ENCODE results near the gene SPNS1. TPM values are rescaled to one million over a fixed set of nuclear protein-coding genes. Genes with fewer than 3 reads are reported as not detected.

SPNS1 gene
- total RNA-seq, 6 experiments from 2014 or later = 36.9 to 43.0 (median 39.9) TPM

DNA sequence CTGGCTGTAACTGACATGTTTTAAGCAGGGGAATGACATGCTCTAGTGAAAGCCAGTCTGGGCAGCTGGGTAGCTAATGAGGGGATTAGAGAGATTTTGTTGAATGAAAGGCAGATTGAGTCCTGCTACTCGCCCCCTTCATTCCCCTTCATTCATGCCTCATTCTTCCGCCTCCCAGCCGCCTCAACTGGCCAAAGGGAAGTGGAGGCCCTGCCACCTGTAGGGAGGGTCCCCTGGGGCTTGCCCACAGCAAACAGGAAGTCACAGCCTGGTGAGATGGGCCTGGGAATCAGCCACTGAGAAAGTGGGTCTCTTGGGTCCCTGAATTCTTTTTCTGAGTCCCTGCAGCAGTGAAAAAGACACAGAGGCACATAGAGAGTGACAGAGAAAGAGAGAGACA is 43.9 kb upstream of the SPNS1 start:
- Mint-ChIP-seq H3K27me3 (ENCODE audit: insufficient read depth) (peaks cover 10% of the 10 kb centered on the region), H3K36me3 (ENCODE audit: low read depth) (0 out of 2 replicates have a peak, but pooled peaks cover 3% of the 10 kb centered on the region), H3K4me3 (no peak overlapping the region), H3K9me3 (no peaks in the 10 kb centered on the region), H3K4me1 (ENCODE audit: low read depth) (peaks cover 5% of the 10 kb centered on the region; the same call in 1 of the 2 replicates), H3K27ac (no peak overlapping the region)
- TF ChIP-seq, protein P1, sequence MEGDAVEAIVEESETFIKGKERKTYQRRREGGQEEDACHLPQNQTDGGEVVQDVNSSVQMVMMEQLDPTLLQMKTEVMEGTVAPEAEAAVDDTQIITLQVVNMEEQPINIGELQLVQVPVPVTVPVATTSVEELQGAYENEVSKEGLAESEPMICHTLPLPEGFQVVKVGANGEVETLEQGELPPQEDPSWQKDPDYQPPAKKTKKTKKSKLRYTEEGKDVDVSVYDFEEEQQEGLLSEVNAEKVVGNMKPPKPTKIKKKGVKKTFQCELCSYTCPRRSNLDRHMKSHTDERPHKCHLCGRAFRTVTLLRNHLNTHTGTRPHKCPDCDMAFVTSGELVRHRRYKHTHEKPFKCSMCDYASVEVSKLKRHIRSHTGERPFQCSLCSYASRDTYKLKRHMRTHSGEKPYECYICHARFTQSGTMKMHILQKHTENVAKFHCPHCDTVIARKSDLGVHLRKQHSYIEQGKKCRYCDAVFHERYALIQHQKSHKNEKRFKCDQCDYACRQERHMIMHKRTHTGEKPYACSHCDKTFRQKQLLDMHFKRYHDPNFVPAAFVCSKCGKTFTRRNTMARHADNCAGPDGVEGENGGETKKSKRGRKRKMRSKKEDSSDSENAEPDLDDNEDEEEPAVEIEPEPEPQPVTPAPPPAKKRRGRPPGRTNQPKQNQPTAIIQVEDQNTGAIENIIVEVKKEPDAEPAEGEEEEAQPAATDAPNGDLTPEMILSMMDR (IDR thresholded peaks at IDR 0.05) = no peak
- no peak for DNase-seq

GRCh38 chr16:28931801-28932225 is 42.8 kb upstream of the SPNS1 start, which contains the start of gene CD19:
Gene CD19 (plus strand): TSS chr16:28931971. CDS start chr16:28932001, 30 bp downstream.
- TF ChIP-seq, protein P1 (IDR thresholded peaks at IDR 0.05) = no peak
- H3K36me3 Mint-ChIP-seq (ENCODE audit: low read depth) = peaks cover 3% of the 10 kb centered on the region; the same call in 1 of the 2 replicates
- H3K9me3 Mint-ChIP-seq = no peaks in the 10 kb centered on the region
- no peak within 1 kb of the TSS for H3K27ac Mint-ChIP-seq
- H3K4me3 Mint-ChIP-seq = no peak within 1 kb of the TSS
- H3K27me3 Mint-ChIP-seq (ENCODE audit: insufficient read depth) = peaks cover 9% of the 10 kb centered on the region
- H3K4me1 Mint-ChIP-seq (ENCODE audit: low read depth) = peaks cover 9% of the 10 kb centered on the region; the same call in 1 of the 2 replicates
- DNase-seq = no peak

GRCh38 chr16:28932339-28933141 is 42.0 kb upstream of the SPNS1 start:
- TF ChIP-seq, protein P1 (IDR thresholded peaks at IDR 0.05) = no peak
- no peak overlapping the region for H3K27ac Mint-ChIP-seq
- no peaks in the 10 kb centered on the region for H3K9me3 Mint-ChIP-seq
- H3K27me3 Mint-ChIP-seq (ENCODE audit: insufficient read depth) = peaks cover 9% of the 10 kb centered on the region
- no peak overlapping the region for H3K4me3 Mint-ChIP-seq
- peaks cover 9% of the 10 kb centered on the region; the same call in 1 of the 2 replicates for H3K4me1 Mint-ChIP-seq (ENCODE audit: low read depth)
- peaks cover 3% of the 10 kb centered on the region; the same call in 1 of the 2 replicates for H3K36me3 Mint-ChIP-seq (ENCODE audit: low read depth)
- no peak for DNase-seq

DNA sequence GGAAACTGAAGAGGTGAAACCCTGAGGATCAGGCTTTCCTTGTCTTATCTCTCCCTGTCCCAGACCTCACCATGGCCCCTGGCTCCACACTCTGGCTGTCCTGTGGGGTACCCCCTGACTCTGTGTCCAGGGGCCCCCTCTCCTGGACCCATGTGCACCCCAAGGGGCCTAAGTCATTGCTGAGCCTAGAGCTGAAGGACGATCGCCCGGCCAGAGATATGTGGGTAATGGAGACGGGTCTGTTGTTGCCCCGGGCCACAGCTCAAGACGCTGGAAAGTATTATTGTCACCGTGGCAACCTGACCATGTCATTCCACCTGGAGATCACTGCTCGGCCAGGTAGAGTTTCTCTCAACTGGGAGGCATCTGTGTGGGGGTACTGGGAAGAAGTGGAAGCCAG is 41.4 kb upstream of the SPNS1 start:
- Mint-ChIP-seq H3K4me1 (ENCODE audit: low read depth) (peaks cover 9% of the 10 kb centered on the region; the same call in 1 of the 2 replicates), H3K4me3 (no peak overlapping the region)
- no peak for DNase-seq

DNA sequence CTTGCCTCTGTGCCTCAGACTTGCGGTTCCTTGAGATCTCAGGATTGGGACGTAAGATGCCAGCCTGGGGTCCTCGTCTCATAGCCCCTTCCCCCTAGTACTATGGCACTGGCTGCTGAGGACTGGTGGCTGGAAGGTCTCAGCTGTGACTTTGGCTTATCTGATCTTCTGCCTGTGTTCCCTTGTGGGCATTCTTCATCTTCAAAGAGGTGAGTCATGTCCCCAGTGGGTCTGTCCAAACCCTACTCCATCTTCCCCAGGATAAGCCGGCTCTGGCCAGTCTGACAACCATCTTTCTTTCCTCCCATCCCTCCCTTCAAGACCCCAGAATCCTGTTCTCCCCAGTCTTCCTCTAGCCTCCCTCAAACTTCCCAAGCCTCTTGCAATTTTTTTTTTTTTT is 39.2 kb upstream of the SPNS1 start:
- peaks cover 3% of the 10 kb centered on the region; the same call in 1 of the 2 replicates for H3K36me3 Mint-ChIP-seq (ENCODE audit: low read depth)
- H3K27me3 Mint-ChIP-seq (ENCODE audit: insufficient read depth) = peaks cover 14% of the 10 kb centered on the region
- H3K9me3 Mint-ChIP-seq = no peaks in the 10 kb centered on the region
- peaks cover 9% of the 10 kb centered on the region; the same call in 1 of the 2 replicates for H3K4me1 Mint-ChIP-seq (ENCODE audit: low read depth)
- H3K4me3 Mint-ChIP-seq = no peak overlapping the region
- no peak for DNase-seq
- H3K27ac Mint-ChIP-seq = no peak overlapping the region
- TF ChIP-seq, protein P1 (IDR thresholded peaks at IDR 0.05) = no peak

More for the DNA sequence above, 41.4 kb upstream of the SPNS1 start:
- Mint-ChIP-seq H3K36me3 (ENCODE audit: low read depth) (peaks cover 3% of the 10 kb centered on the region; the same call in 1 of the 2 replicates), H3K27ac (no peak overlapping the region), H3K9me3 (no peaks in the 10 kb centered on the region), H3K27me3 (ENCODE audit: insufficient read depth) (peaks cover 9% of the 10 kb centered on the region)
- TF ChIP-seq, protein P1 (IDR thresholded peaks at IDR 0.05) = no peak

Measured in HFFc6 (cell line).